OCI-LY1 (cell line): ENCODE measurements around the gene FGF23.

Experiments
- H2AFZ ChIP-seq: fragments of 200-600 bp; sonication (generic), shearing (Covaris generic); 2 replicates; pipeline ENCODE4 v1.6.0; 2014; ENCODE audit warnings: antibody characterized with exemption, mild to moderate bottlenecking, low read length
- H3F3A ChIP-seq: fragments of 200-600 bp; sonication (generic), shearing (Covaris generic); 2 replicates; pipeline ENCODE4 v1.6.0; 2014; ENCODE audit warnings: mild to moderate bottlenecking, antibody characterized with exemption, low read length, moderate library complexity; ENCODE audit not compliant: insufficient read depth
- H3K27ac ChIP-seq: fragments of 200-600 bp; sonication (generic); 2 replicates; pipeline ENCODE4 v1.5.1; 2014; ENCODE audit warnings: low read length, mixed run types, mild to moderate bottlenecking, low read depth; ENCODE audit not compliant: poor library complexity, severe bottlenecking
- H3K27me3 ChIP-seq: fragments of 200-600 bp; sonication (generic); 2 replicates; pipeline ENCODE4 v1.6.0; 2014; ENCODE audit warnings: antibody characterized with exemption, mild to moderate bottlenecking, low read length, moderate library complexity; ENCODE audit not compliant: insufficient read depth
- H3K36me3 ChIP-seq: fragments of 200-600 bp; sonication (generic); 2 replicates; pipeline ENCODE4 v1.6.1; 2014; ENCODE audit warnings: mild to moderate bottlenecking, antibody characterized with exemption, low read length, moderate library complexity, mixed read lengths; ENCODE audit not compliant: insufficient read depth
- H3K4me1 ChIP-seq: fragments of 200-600 bp; sonication (generic); 2 replicates; pipeline ENCODE4 v1.5.1; 2014; ENCODE audit warnings: mild to moderate bottlenecking, low read length, moderate library complexity; ENCODE audit not compliant: insufficient read depth, severe bottlenecking
- H3K4me2 ChIP-seq: fragments of 200-600 bp; sonication (generic), shearing (Covaris generic); 2 replicates; pipeline ENCODE4 v1.6.1; 2014; ENCODE audit warnings: low read length
- H3K4me3 ChIP-seq: fragments of 200-600 bp; sonication (generic); 2 replicates; pipeline ENCODE4 v1.5.1; 2014; ENCODE audit warnings: low read length, low read depth, mild to moderate bottlenecking, mixed read lengths; ENCODE audit not compliant: poor library complexity, severe bottlenecking
- H3K79me2 ChIP-seq: fragments of 200-600 bp; shearing (Covaris generic); 2 replicates; pipeline ENCODE4 v1.6.1; 2016; ENCODE audit warnings: mixed run types, low read length, mixed read lengths; ENCODE audit not compliant: insufficient read depth
- H3K9ac ChIP-seq: fragments of 200-600 bp; sonication (generic), shearing (Covaris generic); 2 replicates; pipeline ENCODE4 v1.6.1; 2014; ENCODE audit warnings: mild to moderate bottlenecking, low read length, mixed read lengths
- H3K9me2 ChIP-seq: fragments of 200-600 bp; sonication (generic), shearing (Covaris generic); 2 replicates; pipeline ENCODE4 v1.6.1; 2014; ENCODE audit warnings: low read depth, mild to moderate bottlenecking, low read length, mixed read lengths
- H3K9me3 ChIP-seq: fragments of 200-600 bp; shearing (Covaris generic); 2 replicates; pipeline ENCODE4 v1.6.1; 2014; ENCODE audit warnings: low read length, mixed read lengths
- H4K20me1 ChIP-seq: fragments of 200-600 bp; sonication (generic), shearing (Covaris generic); 2 replicates; pipeline ENCODE4 v1.6.0; 2016; ENCODE audit warnings: mild to moderate bottlenecking, low read length; ENCODE audit not compliant: insufficient read depth
- EZH2 ChIP-seq: fragments of 200-600 bp; sonication (generic), shearing (Covaris generic); IDR thresholded peaks from 2 replicates; pipeline ENCODE4 v1.8.0; 2017; ENCODE audit warnings: borderline replicate concordance, mixed run types, mild to moderate bottlenecking, antibody characterized with exemption, low read length, moderate library complexity, mixed read lengths
- TF ChIP-seq, protein P1 (sequence below): fragments of 200-600 bp; sonication (generic), shearing (Covaris generic); IDR thresholded peaks from 2 replicates; pipeline ENCODE4 v1.5.1; 2017; ENCODE audit warnings: mild to moderate bottlenecking, antibody characterized with exemption, low read length, moderate library complexity, mixed read lengths

The FGF23 gene

DNA sequence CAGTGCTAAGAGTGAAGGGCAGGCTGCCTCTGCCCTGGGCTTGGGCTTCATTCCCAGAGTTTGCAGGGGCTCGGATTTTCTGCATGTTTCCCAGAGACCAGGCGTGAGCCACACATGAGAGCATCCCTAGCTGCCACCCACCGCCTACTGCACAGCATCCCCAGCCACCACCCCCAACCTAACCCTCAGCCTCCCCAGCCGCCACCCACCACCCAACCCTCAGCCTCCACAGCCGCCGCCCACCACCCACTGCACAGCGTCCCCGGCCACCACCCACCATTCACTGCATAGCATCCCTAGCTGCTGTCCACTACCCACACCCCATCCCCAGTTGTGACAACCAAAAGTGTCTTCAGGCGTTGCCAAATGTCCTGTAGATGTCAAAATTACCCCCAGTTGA is 43.5 kb upstream of the FGF23 start:
- Histone ChIP-seq H3K4me2 (no peak overlapping the region), H3K4me1 (no peaks in the 10 kb centered on the region), H3K79me2 (no peaks in the 10 kb centered on the region), H3K36me3 (no peaks in the 10 kb centered on the region), H3K9ac (no peak overlapping the region), H3K27me3 (no peaks in the 10 kb centered on the region), H4K20me1 (no peaks in the 10 kb centered on the region), H3K9me2 (no peaks in the 10 kb centered on the region), H2AFZ (no peak overlapping the region), H3F3A (no peaks in the 10 kb centered on the region), H3K9me3 (no peaks in the 10 kb centered on the region), H3K4me3 (no peak overlapping the region), H3K27ac (no peak overlapping the region)
- no peak for TF ChIP-seq EZH2
- TF ChIP-seq, protein P1, sequence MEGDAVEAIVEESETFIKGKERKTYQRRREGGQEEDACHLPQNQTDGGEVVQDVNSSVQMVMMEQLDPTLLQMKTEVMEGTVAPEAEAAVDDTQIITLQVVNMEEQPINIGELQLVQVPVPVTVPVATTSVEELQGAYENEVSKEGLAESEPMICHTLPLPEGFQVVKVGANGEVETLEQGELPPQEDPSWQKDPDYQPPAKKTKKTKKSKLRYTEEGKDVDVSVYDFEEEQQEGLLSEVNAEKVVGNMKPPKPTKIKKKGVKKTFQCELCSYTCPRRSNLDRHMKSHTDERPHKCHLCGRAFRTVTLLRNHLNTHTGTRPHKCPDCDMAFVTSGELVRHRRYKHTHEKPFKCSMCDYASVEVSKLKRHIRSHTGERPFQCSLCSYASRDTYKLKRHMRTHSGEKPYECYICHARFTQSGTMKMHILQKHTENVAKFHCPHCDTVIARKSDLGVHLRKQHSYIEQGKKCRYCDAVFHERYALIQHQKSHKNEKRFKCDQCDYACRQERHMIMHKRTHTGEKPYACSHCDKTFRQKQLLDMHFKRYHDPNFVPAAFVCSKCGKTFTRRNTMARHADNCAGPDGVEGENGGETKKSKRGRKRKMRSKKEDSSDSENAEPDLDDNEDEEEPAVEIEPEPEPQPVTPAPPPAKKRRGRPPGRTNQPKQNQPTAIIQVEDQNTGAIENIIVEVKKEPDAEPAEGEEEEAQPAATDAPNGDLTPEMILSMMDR, result no peak

DNA sequence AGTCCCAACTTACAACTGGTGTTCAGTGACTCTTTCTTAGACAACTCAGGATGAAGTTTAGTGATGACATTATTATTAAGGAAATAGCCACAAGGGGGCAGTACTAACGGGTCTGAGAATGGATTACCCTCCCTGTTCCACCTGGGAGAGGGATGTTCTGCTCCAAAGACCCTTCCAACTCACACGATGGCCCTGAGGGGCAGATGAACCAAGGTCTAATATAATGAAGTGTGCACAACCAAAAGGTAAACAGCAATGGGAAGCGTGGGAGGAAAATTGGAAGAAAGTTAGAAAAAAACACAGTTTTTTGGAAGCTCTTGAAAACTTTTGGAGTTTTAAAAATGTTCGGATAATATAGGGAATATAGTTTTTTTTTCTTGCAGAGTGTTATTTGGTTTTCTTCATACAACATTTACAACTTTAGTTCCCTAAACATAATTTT is 42.1 kb upstream of the FGF23 start:
- Histone ChIP-seq H3K36me3 (no peaks in the 10 kb centered on the region), H3K27ac (no peak overlapping the region), H3F3A (no peaks in the 10 kb centered on the region), H2AFZ (no peak overlapping the region), H3K9me3 (no peaks in the 10 kb centered on the region), H3K79me2 (no peaks in the 10 kb centered on the region), H3K4me3 (no peak overlapping the region), H4K20me1 (no peaks in the 10 kb centered on the region), H3K9me2 (no peaks in the 10 kb centered on the region), H3K4me1 (no peaks in the 10 kb centered on the region), H3K9ac (no peak overlapping the region), H3K27me3 (no peaks in the 10 kb centered on the region), H3K4me2 (no peak overlapping the region)
- TF ChIP-seq EZH2, result no peak
- TF ChIP-seq, protein P1, result peak; percentile 72

DNA sequence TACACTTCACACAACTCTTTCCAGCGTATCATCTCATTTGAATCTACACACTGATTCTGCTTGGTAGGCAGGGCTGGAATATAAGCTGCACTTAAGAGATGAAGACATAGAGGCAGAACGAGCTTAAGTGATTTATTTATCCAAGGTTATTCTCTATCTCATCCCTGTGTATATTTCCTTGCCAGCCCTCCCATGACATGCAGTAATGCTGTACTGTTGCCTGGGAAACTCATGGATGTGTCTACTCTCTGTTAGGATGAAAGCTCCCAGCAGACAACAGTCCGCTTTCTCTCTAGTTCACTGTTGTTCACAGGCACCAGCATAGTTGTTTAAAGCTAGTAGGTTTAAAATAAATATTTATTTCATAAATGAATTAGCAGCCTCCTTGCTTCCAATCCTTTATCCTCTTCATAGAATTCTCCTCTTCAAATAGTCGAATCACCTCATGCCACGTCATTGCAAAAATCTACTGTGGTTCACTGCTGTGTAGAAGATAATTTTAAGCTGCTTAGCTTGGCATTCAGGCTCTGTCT is 40.7 kb upstream of the FGF23 start:
- no peaks in the 10 kb centered on the region for H3K79me2 ChIP-seq
- no peak overlapping the region for H3K27ac ChIP-seq
- no peaks in the 10 kb centered on the region for H3K4me1 ChIP-seq
- H3K27me3 ChIP-seq, result no peaks in the 10 kb centered on the region
- no peak overlapping the region for H3K4me2 ChIP-seq
- H3K36me3 ChIP-seq, result no peaks in the 10 kb centered on the region
- no peaks in the 10 kb centered on the region for H4K20me1 ChIP-seq
- no peaks in the 10 kb centered on the region for H3K9me2 ChIP-seq
- no peak overlapping the region for H3K9ac ChIP-seq
- no peaks in the 10 kb centered on the region for H3K9me3 ChIP-seq
- H3K4me3 ChIP-seq, result no peak overlapping the region
- no peaks in the 10 kb centered on the region for H3F3A ChIP-seq
- TF ChIP-seq, protein P1, result no peak
- TF ChIP-seq EZH2, result no peak
- no peak overlapping the region for H2AFZ ChIP-seq
